GM21529 (cell line): ENCODE measurements around the gene SSB.
"Not testable (repeated sequence)": the region's sequence is repeated elsewhere in the genome, so short reads cannot be mapped to it uniquely, and the experiment has no call there.

ENCODE experiments used
- ATAC-seq: cut with Tn5 transposase; IDR thresholded peaks from one replicate; pipeline ENCODE4 v1.9.1; 2021; ENCODE audit not compliant: unreplicated experiment

Gene SSB

GRCh38 chr2:169781249-169782013 lies 17.2 kb upstream of the SSB start:
- ATAC-seq, result no peak

- no peak for ATAC-seq
Observed at GRCh38 chr2:169782513-169782912, 16.2 kb upstream of the SSB start.

GRCh38 chr2:169790581-169790980 lies 8.1 kb upstream of the SSB start:
- ATAC-seq, result no peak

GRCh38 chr2:169795181-169795580 lies 3.5 kb upstream of the SSB start:
- ATAC-seq, result no peak

GRCh38 chr2:169796441-169796840 lies 2.2 kb upstream of the SSB start:
- no peak for ATAC-seq

- ATAC-seq, result no peak
Observed at GRCh38 chr2:169797601-169798000, 1.1 kb upstream of the SSB start.

GRCh38 chr2:169798397-169798717 lies 314 bp upstream of the SSB start:
- ATAC-seq, result no peak

GRCh38 chr2:169803480-169803879 lies 4.8 kb downstream of the SSB start:
- no peak for ATAC-seq

- no peak for ATAC-seq
Observed at GRCh38 chr2:169806586-169806985, 7.9 kb downstream of the SSB start.

- ATAC-seq, result no peak
Observed at GRCh38 chr2:169808221-169808620, 9.6 kb downstream of the SSB start.

GRCh38 chr2:169815849-169816248 lies 17.2 kb downstream of the SSB start:
- no peak for ATAC-seq

- ATAC-seq, result not testable (repeated sequence)
Observed at GRCh38 chr2:169816961-169817360, 18.3 kb downstream of the SSB start.

GRCh38 chr2:169817369-169817768 lies 18.7 kb downstream of the SSB start:
- ATAC-seq, result not testable (repeated sequence)

- ATAC-seq, result no peak
Observed at GRCh38 chr2:169818241-169818640, 19.6 kb downstream of the SSB start.

GRCh38 chr2:169819106-169819505 lies 20.4 kb downstream of the SSB start:
- no peak for ATAC-seq

- not testable (repeated sequence) for ATAC-seq
Observed at GRCh38 chr2:169820101-169820500, 21.4 kb downstream of the SSB start.

- ATAC-seq, result no peak
Observed at GRCh38 chr2:169822036-169822435, 23.4 kb downstream of the SSB start.

GRCh38 chr2:169822785-169823392 lies 24.2 kb downstream of the SSB start:
- no peak for ATAC-seq

GRCh38 chr2:169823996-169824372 lies 25.3 kb downstream of the SSB start:
- peak; percentile 0 for ATAC-seq

- peak; percentile 58 for ATAC-seq
Observed at GRCh38 chr2:169824373-169825333, 26.0 kb downstream of the SSB start, which contains the start of gene METTL5. Gene METTL5 (minus strand): TSS chr2:169824905. CDS start chr2:169824597, 308 bp downstream.

GRCh38 chr2:169827272-169828140 lies 28.8 kb downstream of the SSB start, which contains the start of gene UBR3:
Gene UBR3 (plus strand): TSS chr2:169827454. CDS start chr2:169827508, 54 bp downstream.
- ATAC-seq, result peak; percentile 84
